Neutrophil (primary cell): ENCODE data around the gene TMEM213.

Source experiments
- H3K27ac ChIP-seq: fragments of 200-600 bp; sonication (generic); 2 replicates; pipeline ENCODE4 v1.5.1; 2016; ENCODE audit warnings: mild to moderate bottlenecking, moderate library complexity
- H3K27me3 ChIP-seq: fragments of 200-600 bp; sonication (generic); 2 replicates; pipeline ENCODE4 v1.6.0; 2016; ENCODE audit warnings: mild to moderate bottlenecking
- H3K36me3 ChIP-seq: fragments of 200-600 bp; sonication (generic); 2 replicates; pipeline ENCODE4 v1.5.1; 2017
- H3K4me1 ChIP-seq, 2 experiments: fragments of 200-600 bp in 1 of 2; sonication (generic) in 1 of 2; 1 replicate in 1 of 2; 2 replicates in 1 of 2; pipeline versions ENCODE4 v1.5.1 to v1.6.1; 2013 to 2016; ENCODE audit warnings: low read depth in 1 of 2, low read length in 1 of 2, mild to moderate bottlenecking in 1 of 2, moderate library complexity in 1 of 2; ENCODE audit not compliant: control insufficient read depth in 1 of 2, insufficient read depth in 1 of 2
- H3K4me3 ChIP-seq, 2 experiments: fragments of 200-600 bp in 1 of 2; sonication (generic) in 1 of 2; 1 replicate in 1 of 2; 2 replicates in 1 of 2; pipeline ENCODE4 v1.5.1; 2013 to 2016; ENCODE audit warnings: low read depth in 1 of 2, low read length in 1 of 2, mild to moderate bottlenecking in 1 of 2, moderate library complexity in 1 of 2
- H3K9me3 ChIP-seq: fragments of 200-600 bp; sonication (generic); 2 replicates; pipeline ENCODE4 v1.5.1; 2016
- TF ChIP-seq, protein P1 (sequence below): fragments of 200-600 bp; sonication (generic); IDR thresholded peaks from 2 replicates; pipeline ENCODE4 v1.5.1; 2016; ENCODE audit warnings: antibody characterized with exemption

Gene TMEM213

DNA sequence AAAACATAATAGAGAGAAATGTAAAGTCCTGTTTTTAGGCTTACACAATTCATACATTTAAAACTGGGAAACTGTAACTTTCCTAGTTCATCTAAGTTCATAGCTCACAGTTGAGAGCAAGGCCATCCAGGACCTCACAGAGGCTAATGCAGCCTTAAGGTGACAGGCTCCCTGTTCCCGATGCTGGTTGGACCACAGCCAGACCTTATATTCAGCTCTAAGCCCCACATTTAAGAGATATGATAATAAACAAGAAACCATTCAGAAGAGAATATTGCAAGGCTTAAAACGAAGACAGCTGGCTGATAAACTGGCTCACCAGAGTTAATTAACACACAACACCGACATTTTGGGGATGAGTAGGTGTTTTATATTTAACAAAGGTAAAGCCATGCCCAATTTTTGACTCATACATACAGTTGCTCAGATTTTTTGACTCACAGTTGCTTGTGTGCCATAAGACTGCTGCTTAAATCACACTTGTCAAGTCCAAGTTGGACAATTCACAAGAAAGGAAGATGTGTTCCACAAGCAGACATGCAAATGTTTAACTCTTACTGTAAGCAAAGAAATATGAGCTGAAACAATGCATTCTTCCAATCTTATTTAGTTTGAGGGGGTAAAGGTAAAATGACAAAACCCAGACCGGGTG, 41.1 kb upstream of the TMEM213 start:
- Histone ChIP-seq H3K4me1 (no peaks in the 10 kb centered on the region), H3K36me3 (no peaks in the 10 kb centered on the region), H3K27ac (no peak overlapping the region), H3K4me3 (no peak overlapping the region), H3K9me3 (no peaks in the 10 kb centered on the region), H3K27me3 (peaks cover 7% of the 10 kb centered on the region)
- TF ChIP-seq, protein P1, sequence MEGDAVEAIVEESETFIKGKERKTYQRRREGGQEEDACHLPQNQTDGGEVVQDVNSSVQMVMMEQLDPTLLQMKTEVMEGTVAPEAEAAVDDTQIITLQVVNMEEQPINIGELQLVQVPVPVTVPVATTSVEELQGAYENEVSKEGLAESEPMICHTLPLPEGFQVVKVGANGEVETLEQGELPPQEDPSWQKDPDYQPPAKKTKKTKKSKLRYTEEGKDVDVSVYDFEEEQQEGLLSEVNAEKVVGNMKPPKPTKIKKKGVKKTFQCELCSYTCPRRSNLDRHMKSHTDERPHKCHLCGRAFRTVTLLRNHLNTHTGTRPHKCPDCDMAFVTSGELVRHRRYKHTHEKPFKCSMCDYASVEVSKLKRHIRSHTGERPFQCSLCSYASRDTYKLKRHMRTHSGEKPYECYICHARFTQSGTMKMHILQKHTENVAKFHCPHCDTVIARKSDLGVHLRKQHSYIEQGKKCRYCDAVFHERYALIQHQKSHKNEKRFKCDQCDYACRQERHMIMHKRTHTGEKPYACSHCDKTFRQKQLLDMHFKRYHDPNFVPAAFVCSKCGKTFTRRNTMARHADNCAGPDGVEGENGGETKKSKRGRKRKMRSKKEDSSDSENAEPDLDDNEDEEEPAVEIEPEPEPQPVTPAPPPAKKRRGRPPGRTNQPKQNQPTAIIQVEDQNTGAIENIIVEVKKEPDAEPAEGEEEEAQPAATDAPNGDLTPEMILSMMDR = no peak

DNA sequence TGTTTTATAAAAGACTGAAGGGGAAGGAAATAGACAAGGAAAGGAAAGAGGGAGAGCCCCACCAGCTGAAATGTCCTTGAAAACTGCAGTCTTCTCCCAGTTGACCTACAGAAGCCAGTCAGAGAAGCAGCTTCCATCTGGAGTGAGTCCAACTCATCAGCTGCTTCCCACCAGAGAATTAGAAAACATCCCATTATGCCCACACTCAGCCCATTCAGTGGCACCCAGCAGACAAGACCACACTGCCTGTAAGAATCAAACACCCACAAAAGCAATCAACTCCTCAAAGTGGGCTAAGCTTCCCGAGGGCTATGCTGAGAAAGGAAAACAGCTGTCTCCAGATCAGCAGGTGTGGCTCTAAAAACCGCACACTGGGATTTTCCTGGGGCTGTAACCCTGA, 29.6 kb upstream of the TMEM213 start:
- Histone ChIP-seq H3K9me3 (no peaks in the 10 kb centered on the region), H3K27ac (no peak overlapping the region), H3K36me3 (no peaks in the 10 kb centered on the region)

DNA sequence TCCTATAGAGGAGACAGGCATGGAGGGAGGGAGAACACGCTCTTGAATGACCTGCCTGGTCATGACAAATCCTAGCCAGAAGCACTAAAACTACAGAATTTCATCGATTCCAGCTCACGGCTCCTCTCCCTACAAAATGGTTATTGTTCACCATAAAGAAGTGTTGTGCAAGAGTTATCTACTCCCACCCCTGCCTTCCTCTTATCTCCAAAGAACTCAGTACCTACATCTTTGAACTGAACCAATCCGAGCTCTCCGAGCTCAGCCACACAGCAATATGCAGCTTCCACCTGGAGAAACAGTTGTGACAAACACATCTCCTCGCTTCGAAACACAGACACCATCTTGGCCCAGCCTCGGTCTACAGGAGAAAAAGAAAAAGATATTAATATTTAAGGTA, 26.9 kb upstream of the TMEM213 start:
- no peaks in the 10 kb centered on the region for H3K4me1 ChIP-seq
- H3K4me3 ChIP-seq = no peak overlapping the region
- TF ChIP-seq, protein P1 = no peak
- H3K9me3 ChIP-seq = no peaks in the 10 kb centered on the region
- no peak overlapping the region for H3K27ac ChIP-seq
- H3K27me3 ChIP-seq = no peaks in the 10 kb centered on the region
- no peaks in the 10 kb centered on the region for H3K36me3 ChIP-seq

More for the DNA sequence above, 29.6 kb upstream of the TMEM213 start:
- TF ChIP-seq, protein P1 = no peak
- no peak overlapping the region for H3K4me3 ChIP-seq
- H3K4me1 ChIP-seq = no peaks in the 10 kb centered on the region
- H3K27me3 ChIP-seq = no peaks in the 10 kb centered on the region

DNA sequence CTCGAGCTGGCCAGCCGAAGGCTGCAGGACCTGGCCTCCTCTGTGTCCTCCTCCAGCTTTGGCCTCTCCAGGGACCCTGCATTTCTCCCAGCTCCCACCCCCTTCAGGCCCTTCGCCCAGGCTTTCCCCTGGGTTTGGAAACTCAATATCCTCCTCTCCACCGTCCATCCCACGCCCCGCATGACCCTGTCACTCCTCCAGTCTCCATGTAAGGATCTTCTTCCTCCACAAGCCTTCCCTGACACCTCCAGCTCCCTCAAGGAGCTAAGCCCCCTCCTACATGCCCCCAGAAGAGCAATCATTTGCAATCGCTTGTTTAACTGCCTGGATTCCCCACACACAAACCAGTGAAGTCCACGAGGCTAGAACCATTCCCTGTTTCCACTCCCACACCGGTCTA, 24.6 kb upstream of the TMEM213 start:
- Histone ChIP-seq H3K4me1 (no peaks in the 10 kb centered on the region), H3K36me3 (no peaks in the 10 kb centered on the region), H3K4me3 (no peak overlapping the region), H3K27me3 (no peaks in the 10 kb centered on the region), H3K9me3 (no peaks in the 10 kb centered on the region), H3K27ac (no peak overlapping the region)
- TF ChIP-seq, protein P1 = no peak

DNA sequence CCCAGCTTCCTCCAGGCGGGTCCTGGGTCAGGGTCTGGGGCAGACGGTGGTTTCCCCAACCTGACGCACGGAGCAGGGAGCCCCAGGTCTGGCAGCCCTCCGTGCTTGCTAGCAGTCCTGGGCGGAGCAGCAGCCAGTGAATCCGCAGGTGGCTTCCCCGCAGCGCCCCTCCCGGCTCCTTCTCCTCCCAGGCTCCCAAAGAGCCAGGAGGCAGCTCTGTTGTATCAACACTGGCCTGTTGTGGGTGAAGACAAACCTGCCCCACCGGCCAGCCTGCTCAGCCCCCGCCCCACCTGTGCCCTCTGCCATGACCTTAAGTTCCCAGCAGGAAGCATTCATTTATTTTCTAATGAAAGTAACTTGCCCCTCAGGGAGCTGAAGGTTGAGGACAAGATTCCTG, 24.0 kb upstream of the TMEM213 start:
- H3K4me3 ChIP-seq = no peak overlapping the region
- no peaks in the 10 kb centered on the region for H3K27me3 ChIP-seq
- H3K27ac ChIP-seq = no peak overlapping the region
- H3K36me3 ChIP-seq = no peaks in the 10 kb centered on the region
- no peaks in the 10 kb centered on the region for H3K4me1 ChIP-seq
- TF ChIP-seq, protein P1 = no peak
- H3K9me3 ChIP-seq = no peaks in the 10 kb centered on the region
